GM21515 (cell line): ENCODE data around the gene PIGBOS1.
"Not testable (repeated sequence)": the region's sequence is repeated elsewhere in the genome, so short reads cannot be mapped to it uniquely, and the experiment has no call there.

ENCODE experiments used
- ATAC-seq: cut with Tn5 transposase; IDR thresholded peaks from one replicate; pipeline ENCODE4 v1.9.1; 2021; ENCODE audit not compliant: unreplicated experiment

The PIGBOS1 gene

DNA sequence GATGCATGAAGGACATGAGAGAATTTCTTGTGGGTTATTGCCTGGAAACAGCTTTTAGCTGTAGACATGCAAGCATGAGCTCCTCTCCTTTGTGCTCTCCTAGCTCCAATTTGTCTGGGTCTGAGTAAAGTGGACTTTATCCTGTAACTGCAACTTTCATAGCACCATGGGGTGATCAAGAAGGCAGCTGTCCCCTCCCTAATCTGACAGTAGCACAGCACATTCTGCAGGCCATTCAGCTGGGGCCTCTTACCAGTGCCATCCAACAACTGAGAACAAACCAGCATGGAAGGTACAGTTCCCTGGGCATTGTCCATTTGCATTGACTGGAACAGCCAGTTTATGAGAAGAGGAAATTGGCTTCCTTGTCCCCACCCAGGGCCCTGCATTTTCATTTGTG is 21.6 kb downstream of the PIGBOS1 start:
- ATAC-seq, result no peak

DNA sequence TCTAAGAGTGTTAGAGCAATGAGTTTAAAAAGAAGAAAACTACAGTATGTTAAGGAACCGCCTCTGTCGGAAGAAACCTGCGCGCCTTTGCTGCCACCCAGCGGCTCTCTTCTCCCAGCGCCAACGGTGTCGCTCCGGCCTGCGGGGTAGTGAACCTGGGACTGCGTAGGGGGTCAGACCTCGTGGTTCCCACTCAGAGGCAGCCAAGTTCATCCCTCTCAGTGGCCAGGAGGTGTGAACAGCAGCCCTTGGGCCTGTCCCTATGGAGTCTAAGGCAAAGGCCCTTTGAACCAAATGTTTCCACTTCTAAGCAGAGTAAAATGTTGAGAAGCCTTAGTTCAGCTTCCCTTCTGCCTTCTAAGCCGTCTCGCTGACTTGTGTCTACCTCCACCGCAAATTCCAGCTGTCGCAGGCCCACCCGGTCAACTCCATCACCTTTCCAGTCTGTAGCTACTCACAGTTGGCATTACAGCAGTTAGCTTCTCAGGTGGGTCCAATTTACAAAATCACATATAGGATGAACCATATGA is 28.3 kb downstream of the PIGBOS1 start:
- peak; percentile 73 for ATAC-seq

DNA sequence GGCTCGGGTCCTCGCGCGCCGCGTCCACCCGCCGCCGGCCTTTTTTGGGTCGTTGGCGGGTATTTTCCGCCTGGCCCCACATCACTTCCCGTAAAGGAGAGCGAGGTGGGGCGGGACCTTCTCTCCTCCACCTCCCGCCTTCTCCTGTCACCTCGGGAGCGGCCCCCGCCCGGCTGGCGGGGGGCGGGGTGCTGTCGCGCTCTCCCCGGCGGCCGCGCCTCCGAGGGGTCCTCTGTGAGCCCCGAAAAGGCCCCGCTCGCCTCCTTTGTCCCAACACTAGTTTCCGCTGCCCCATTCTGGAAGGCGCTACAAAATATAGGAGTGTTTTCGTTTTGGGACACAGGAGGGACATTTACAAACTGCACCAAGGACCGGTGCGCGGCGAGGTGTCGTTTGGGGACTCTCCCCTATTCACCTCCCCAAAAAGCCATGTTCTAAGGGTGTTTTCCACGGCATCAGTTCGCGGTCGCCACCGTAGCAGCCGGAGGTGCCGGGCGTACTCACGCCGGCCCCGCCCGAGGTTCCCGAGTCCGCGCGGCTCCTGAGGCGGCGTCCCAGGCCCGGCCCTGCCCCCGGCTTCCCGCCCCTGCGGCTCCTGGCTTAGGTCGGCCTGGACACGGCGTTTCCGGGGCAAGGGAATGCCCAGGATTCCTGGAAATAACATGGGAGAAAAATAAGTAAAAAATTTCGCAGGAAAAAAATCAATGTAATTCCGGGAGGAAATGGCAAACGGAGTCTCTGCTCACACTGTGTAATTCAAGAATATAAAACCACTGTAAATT is 29.0 kb downstream of the PIGBOS1 start, which contains the start of gene RAB27A:
Gene RAB27A, minus strand, starts transcription at position 68 of the 782 bp plus-strand sequence. CDS start 54,879 bp downstream, outside the sequence.
- ATAC-seq, result peak; percentile 65

DNA sequence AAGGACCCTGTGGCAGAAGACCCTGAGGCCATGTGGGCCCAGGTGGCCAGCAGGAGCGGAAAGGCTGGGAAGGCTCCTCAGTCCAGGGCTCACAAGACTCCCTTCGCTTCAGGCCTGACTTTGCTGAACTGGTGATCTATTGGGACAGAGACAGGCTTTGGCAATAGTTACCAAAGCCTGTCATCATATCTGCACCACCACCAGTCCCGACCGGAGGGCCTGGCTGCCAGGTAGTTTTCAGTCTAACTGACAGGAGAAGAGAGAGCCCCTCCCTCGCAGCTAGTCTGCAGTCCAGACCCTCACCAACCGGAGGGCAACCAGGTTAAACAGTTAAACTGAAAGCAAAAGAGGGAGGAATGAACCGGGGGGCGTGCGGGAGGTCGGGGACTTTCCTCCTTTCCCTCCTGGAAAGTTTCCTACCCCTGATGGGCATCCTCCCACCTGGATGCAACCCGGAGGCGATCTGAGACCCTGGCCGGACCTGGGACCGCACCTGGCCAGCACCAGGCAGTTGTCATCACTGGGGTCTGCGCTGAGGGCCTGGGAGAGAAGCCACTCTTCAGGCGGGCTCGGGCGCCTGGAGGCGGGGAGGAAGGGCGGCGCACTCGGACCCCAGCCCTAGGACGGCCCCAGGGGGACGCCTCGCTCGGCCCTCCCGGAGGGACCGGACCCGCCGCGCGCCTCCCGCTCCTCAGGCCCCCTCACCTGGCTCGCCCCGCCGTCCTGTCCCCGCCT is 29.7 kb downstream of the PIGBOS1 start:
- peak; percentile 38 for ATAC-seq

DNA sequence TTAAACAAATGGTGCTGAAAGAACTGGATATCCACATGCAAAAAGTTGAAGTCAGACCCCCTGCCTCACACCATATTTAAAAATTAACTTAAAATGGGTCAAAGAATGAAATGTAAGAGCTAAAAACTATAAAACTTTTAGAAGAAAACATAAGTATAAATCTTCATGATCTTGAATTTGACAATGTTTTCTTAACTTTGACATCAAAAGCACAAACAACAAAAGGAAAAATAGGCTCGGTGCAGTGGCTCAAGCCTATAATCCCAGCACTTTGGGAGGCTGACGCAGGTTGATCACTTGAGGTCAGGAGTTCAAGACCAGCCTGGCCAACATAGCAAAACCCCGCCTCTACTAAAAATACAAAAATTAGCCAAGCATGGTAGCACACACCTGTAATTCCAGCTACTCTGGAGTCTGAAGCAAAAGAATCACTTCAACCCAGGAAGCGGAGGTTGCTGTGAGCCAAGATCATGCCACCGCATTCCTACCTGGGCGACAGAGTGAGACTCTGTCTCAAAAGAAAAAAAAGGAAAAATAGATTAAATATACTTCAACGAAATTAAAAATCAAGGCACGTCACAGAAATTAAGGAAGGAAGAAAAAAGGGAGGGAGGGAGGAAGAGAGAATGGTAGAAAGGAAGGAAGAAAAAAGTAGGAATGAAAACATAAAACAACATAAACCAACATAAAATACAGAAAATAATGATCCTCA is 30.8 kb downstream of the PIGBOS1 start:
- ATAC-seq, result no peak

DNA sequence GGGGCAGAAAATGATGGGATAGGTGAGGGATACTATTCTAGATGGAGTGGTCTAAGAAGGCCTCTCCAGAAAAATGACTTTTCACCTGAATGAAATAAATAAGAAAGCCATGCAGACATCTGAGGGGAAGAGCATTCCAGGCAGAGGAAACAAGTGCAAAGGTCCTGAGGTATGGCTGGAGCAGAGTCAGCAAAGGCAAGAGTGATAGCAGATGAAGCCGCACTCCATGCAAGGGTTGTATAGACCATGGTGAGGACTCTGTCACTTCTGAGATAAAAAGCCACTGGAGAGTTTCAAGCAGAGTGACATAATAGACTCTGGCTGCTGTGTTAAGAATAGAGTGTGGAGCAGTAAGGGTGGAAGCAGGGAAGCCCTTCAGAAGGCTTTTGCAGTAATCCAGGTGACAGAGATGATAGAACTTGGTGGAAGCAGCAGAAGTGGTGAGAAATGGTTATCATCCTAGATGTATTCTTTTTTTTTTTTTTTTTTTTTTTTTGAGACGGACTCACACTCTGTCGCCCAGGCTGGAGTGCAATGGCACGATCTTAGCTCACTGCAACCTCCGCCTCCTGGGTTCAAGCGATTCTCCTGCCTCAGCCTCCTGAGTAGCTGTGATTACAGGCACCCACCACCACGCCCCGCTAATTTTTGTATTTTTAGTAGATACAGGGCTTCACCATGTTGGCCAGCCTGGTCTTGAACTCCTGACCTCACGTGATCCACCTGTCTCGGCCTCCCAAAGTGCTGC is 32.3 kb downstream of the PIGBOS1 start:
- ATAC-seq, result not testable (repeated sequence)

DNA sequence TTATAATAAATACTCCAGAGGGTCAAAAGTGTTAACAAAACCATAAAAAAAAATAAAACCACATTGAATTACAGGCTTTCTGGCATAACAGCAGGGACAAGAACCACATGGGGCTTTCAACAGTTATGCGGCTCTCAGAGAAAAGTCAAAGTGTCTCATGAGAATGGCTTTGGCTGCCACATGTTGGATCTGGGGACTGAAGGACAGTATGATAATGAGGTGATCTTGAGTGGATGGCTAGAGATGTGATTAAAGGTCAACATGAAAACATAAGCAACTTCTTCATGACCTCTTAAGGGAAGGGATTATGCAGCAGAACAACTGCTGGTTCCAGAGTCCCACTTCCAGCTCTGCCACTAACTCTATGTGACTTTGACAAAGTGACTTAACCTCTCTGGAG is 34.5 kb downstream of the PIGBOS1 start:
- no peak for ATAC-seq

DNA sequence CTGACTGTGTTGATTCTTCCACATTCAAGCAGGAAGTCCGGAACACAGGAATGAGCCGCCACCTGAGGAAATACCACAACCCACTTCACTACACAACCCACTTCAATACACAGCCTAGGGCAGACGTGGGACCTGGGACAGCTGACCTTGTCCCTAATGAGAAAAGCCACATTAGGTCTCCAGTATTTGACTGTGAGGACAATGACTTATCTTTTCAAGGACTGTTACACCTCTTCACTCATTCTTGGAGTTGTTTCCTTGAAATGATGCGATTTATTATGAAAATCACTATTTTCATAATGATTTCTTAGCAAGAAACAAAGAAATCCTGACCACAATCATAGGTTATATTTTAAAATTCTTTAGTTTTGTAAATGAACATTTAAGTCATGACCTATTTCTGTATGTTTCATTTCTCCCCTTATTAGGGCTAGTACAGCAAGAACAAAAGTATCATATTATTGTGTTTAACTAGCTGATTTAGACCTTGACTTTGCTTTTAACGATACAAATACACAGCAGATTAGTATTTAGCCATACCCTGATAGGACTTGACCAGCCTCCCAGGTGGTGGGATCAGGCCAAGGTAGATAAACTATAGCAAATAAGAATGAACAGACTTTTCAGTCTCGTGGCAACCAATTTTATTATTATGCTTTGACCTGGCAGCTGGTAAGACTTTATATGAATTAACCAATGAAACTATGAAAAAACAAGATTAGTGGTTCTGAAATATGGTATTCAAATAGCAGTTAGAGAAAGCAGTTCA is 35.4 kb downstream of the PIGBOS1 start:
- ATAC-seq, result no peak

DNA sequence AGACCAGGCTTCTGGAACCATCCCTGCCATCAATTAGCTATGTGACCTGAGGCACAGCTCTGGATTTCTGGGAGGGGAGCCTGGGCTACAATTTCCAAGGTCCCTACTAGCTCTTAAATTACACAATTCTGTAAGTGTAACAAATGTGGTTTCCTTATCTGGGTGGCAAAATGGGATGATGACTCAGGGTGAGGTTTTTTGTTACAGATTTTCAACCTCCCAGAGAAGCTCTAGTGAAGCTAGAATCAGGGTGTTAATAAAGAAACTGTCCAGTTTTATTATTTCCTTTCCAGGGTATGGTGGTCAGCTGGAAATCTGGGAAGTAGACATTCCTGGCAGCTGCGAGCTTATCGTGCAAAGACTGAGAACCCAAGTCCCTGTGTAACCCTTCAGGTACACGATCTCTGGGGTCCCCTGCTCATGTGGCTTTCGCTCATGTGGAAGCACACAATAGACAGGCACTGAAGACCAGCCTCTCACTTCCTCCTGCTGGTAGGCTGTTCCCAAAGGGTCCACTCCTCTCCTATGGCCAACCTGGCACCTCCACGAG is 36.6 kb downstream of the PIGBOS1 start:
- no peak for ATAC-seq

DNA sequence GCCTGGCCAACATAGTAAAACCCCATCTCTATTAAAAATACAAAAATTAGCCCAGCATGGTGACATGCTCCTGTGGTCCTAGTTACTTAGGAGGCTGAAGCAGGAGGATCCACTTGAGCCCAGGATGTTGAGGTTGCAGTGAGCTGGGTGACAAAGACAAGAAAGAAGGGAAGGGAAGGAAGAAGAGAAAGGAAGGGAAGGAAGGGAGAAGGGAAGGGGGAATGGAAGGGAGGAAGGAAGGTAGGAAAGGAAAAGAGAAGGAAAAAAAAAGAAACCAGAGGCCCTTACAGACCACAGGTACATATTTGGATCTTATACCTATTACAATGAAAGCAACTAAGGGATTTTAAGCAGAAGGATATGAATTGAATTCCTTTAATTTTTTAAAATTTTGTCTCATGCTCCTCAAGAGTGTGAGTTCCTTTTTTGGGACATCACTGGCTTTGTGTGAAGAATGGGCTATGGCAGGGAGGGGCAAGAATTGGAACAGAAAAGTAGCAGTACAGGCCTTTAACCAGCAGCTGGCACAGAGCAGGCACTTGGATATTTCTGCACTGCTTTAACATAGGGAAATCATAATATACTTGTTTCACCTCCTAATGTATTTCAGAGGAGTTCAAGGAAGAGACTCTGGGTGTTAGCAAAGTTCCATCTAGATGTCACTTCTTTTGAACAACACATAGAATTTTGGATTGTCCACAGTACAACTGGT is 37.2 kb downstream of the PIGBOS1 start:
- ATAC-seq, result no peak

DNA sequence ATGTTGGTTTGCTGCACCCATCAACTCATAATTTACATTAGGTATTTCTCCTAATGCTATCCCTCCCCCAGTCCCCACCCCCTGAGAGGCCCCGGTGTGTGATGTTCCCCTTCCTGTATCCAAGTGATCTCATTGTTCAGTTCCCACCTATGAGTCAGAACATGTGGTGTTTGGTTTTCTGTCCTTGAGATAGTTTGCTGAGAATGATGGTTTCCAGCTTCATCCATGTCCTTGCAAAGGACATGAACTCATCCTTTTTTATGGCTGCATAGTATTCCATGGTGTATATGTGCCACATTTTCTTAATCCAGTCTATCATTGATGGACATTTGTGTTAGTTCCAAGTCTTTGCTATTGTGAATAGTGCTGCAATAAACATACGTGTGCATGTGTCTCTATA is 38.3 kb downstream of the PIGBOS1 start:
- not testable (repeated sequence) for ATAC-seq

DNA sequence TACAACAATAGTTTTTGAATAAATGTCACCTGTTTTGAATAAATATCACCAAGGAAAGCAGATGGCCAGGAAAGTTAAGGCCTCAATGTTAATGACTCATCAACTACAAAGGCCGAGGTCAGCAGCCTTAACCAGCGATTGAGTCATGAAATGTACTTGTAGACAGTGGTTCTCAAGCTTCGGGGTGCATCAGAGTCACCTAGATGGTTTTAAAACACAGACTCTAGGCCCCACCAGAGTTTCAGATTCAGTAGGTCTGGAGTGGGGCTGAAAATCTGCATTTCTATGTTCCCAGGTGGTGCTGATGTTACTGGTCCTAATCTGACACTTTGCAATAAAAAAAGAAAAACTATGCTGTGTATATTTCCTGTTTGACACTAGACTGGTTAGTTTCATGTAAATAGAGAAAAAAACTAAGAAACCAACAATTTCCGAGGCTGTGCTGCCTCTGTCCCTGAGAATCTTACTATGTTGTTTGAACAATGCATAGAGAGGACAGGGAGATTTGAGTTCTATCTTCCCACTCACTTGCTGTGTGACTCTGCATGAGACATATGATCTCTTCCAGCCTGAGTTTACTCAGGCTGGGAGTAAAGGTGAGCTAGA is 39.1 kb downstream of the PIGBOS1 start:
- ATAC-seq, result peak; percentile 87

DNA sequence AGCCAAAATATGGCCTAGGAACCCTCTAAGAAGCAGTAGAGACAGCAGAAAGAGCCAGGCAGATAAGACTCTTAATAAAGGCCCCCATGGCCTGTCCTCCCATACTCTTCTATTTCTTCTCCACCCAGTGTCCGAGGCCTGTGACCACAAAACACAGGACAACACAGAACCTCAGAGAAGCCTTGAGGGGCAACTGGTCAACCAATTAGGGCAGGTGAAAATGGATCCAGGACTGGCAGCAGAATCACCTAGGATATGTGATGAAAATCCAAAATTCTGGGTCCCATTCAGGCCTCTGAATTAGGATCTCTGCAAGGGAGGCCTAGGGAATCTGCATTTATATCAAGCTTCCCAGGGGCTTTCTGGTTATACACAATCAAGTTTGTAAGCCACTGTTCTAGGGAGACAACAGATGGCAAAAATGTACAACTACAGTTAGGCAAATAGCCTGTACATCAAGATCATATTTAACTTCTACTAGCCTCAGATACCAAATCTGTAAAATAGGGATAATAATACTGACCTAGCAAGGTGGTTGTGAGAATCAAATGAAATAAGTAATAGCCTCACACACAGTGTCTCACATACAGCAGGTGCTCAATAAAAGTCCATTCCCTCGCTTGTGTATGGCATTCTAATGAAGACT is 39.7 kb downstream of the PIGBOS1 start:
- no peak for ATAC-seq

DNA sequence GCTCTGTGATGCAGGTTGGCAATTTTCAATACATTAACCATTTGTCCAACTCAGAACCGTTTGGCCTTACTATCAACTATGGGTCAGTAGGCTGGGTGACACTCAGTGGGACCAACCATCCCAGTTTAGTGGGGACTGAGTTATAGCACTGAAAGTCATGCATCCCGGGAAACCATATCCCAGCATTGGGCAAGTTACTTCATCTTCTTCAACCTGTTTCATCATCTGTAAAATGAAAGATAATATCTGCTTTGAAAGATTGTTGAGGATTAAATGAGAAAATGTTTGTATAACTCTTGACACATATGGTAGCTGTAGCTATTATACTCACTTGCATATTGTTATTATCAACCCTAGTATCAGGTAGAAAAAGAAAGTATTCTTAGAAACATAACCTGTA is 41.2 kb downstream of the PIGBOS1 start:
- no peak for ATAC-seq

DNA sequence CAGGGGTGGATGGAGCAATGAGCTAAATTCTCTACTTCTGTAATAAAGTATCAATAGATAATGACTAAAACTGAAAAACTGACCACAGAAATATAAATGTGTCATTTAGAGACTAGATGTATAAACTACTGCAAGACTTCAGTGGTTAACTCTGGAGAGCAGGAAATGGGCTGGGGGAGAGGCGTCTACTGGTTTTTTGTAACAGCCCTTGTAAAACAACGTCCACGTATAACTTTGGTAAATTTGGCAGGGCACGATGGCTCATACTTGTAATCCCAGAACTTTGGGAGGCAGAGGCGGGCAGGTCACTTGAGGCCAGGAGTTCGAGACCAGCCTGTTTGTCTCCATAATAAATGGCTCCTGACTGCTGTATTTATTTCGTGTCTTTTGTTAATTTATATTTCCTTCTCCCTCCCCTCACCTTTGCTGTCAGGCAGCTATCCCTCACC is 41.8 kb downstream of the PIGBOS1 start:
- peak; percentile 54 for ATAC-seq

DNA sequence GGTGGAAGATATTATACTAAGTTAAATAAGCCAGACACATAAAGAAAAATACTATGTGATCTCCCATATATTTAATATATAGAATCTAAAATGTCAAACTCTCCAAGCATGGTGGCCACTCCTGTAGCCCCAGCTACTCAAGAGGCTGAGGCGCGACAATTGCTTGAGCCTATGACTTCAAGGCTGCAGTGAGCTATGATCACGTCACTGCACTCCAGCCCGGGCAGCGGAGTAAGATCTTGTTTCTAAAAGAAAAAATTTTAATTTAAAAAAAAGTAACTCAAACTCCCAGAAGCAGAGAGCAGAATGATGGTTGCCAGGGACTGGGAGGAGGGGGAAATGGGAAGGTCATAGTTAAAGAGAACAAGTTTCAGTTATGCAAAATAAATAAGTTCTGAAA is 42.6 kb downstream of the PIGBOS1 start:
- ATAC-seq, result no peak

DNA sequence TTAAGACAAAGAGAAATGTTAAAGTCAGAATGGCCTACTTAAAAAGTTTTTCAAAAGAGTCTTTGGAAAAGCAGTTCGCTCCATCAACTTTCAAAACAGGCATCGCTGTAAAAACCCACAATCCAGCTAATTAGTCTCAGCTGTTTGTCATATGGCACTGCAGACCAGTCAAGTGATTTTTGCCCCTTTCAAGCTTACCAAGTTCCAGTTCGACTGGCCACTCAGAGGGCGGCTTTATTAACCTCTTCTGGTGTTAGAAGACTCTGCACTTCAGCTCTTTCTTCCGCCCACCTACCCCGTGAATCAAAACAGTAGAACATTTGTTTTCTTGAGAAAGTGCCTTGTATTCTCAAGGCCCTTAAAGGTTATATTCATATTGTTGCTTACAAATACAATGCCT is 48.6 kb downstream of the PIGBOS1 start:
- no peak for ATAC-seq

DNA sequence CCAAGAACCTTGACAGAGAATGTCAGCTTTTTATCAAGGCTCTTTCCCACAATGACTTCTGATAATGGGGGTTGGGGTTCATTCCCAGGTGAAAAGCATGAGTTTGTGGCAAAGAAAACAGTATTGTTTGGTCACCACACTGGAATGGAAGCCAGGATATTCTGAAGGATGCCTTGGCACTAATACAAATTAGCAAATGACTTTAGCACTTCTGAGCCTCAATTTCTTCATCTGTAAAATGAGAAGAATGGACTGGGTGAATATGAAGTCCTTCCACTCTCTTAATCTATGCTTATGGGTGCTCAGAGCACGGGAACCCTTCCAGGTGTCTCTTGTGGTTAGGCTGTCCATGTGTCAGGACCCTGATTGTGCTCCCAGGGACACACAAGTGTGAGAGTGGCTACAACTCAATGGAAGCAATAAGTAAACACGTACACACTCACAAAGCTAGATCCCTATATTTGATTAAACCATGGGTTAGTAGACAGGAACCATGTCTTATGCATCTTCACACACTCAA is 50.7 kb downstream of the PIGBOS1 start:
- no peak for ATAC-seq
